GM12878 (cell line): ENCODE results near the gene CDC27.

Source experiments
- E2F4 ChIP-seq: IDR thresholded peaks from 2 replicates; pipeline ENCODE4 v1.6.1; 2012; ENCODE audit warnings: low read depth, low read length, improper control_type of control experiment
- SREBF1 ChIP-seq: IDR thresholded peaks from 2 replicates; pipeline ENCODE4 v1.6.1; 2012; ENCODE audit warnings: mild to moderate bottlenecking, low read length
- STAT3 ChIP-seq: IDR thresholded peaks from 2 replicates; pipeline ENCODE4 v1.6.1; 2011; ENCODE audit warnings: low read depth, low read length, improper control_type of control experiment
- TCF3 ChIP-seq: IDR thresholded peaks from 2 replicates; pipeline ENCODE4 v1.6.1; 2012; ENCODE audit warnings: low read depth, mild to moderate bottlenecking, low read length, borderline replicate concordance; ENCODE audit not compliant: insufficient read depth
- USF2 ChIP-seq: IDR thresholded peaks from 2 replicates; pipeline ENCODE4 v1.6.1; 2011; ENCODE audit warnings: low read depth, low read length, improper control_type of control experiment, borderline replicate concordance
- TF ChIP-seq, protein P1 (sequence below), 3 experiments: IDR thresholded peaks in 2 of 3; conservative IDR thresholded peaks in 1 of 3; 2 replicates each; pipeline ENCODE4 v1.5.1; 2011; ENCODE audit warnings: low read depth in 3 of 3, low read length in 3 of 3, mild to moderate bottlenecking in 3 of 3, control low read depth in 2 of 3, moderate library complexity in 2 of 3, inconsistent platforms in 1 of 3, mixed read lengths in 1 of 3; ENCODE audit not compliant: control insufficient read depth in 2 of 3, insufficient read depth in 1 of 3; ENCODE audit errors: extremely low read depth in 1 of 3

- TF ChIP-seq TCF3 (no peak), STAT3 (no peak), USF2 (no peak), E2F4 (no peak), SREBF1 (no peak)
- TF ChIP-seq, protein P1, sequence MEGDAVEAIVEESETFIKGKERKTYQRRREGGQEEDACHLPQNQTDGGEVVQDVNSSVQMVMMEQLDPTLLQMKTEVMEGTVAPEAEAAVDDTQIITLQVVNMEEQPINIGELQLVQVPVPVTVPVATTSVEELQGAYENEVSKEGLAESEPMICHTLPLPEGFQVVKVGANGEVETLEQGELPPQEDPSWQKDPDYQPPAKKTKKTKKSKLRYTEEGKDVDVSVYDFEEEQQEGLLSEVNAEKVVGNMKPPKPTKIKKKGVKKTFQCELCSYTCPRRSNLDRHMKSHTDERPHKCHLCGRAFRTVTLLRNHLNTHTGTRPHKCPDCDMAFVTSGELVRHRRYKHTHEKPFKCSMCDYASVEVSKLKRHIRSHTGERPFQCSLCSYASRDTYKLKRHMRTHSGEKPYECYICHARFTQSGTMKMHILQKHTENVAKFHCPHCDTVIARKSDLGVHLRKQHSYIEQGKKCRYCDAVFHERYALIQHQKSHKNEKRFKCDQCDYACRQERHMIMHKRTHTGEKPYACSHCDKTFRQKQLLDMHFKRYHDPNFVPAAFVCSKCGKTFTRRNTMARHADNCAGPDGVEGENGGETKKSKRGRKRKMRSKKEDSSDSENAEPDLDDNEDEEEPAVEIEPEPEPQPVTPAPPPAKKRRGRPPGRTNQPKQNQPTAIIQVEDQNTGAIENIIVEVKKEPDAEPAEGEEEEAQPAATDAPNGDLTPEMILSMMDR (IDR thresholded peaks at IDR 0.05 in 2 of 3, conservative IDR thresholded peaks at IDR 0.05 in 1 of 3; ENCODE audit: control insufficient read depth in 2 of 3, extremely low read depth in 1 of 3, insufficient read depth in 1 of 3, low read depth in 3 of 3, low read length in 3 of 3): no peak
Measured at GRCh38 chr17:47223460-47223859, 34.4 kb upstream of the CDC27 start.
